Stimulated activated CD4-positive, alpha-beta T cell treated with anti-CD3 and anti-CD28 coated beads, Interleukin-2, amount 100 ng/mL, for 4 hours (primary cell): Measurements from ENCODE around the gene ANKS1A.
"Not testable (repeated sequence)": the region's sequence is repeated elsewhere in the genome, so short reads cannot be mapped to it uniquely, and the experiment has no call there.

Experiments used
- DNase-seq: peaks from one replicate; pipeline ENCODE4 v3.0.0-alpha.2; 2020; ENCODE audit warnings: low read depth

ANKS1A gene

DNA sequence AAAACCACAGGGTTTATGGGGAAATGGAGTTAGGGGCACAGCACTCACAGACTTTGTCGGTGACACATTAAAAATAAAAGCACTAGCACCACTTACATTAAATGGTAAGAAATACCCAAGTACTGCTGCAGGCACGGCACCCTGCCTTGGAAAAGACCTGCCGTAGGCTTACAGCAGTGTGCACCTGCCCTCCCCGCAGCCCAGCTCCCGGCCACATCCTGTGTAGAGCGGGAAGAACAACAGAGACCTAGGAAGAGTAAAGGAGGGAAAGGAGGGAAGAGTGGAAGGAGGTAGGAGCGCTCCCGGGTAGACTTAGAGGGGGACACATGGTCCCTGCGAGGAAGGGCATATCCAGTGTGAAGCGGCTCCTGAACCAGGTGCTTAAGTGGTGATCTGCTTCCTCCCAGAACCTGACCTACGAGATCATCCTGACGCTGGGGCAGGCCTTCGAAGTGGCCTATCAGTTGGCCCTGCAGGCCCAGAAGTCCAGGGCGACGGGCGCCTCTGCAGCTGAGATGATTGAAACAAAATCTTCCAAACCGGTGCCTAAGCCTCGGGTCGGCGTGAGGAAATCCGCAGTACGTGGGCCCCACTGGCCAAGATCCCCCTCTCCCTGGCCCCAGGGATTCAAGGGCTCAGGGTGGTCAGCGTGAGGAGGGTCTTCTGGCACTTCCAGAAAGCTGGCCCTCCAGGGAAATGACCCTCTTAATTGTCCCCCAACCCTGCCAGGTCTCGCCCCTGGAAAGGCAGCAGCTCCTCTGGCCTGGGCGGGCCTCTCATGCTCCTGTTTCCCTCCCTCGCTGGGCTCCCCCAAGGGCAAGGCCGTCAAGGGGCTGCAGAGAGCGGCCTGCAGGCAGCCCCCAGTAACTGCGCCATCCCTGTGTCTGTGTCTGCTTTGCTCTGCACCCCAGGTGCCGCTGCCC is 196.6 kb downstream of the ANKS1A start:
- DNase-seq, result no peak

DNA sequence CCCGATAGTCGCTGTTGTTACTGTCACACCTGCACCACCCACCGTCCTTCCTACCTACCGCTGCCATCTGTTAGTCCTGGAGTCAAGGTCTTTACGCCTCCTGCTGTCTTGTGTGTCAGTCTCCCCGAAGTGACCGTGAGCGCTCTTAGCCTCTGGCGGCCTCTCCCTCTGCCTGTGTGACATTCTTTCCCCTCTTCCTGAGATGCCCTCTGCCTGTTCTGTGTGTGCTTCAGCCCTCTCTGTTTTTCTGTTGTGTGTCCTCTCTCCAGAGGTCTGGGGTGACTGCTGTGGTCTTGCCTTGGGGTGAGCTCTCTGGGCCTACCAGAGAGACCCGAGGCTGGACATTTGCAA is 197.2 kb downstream of the ANKS1A start:
- DNase-seq, result no peak

GRCh38 chr6:35086636-35087360 is 197.7 kb downstream of the ANKS1A start:
- no peak for DNase-seq

GRCh38 chr6:35087361-35088280 is 198.6 kb downstream of the ANKS1A start:
- DNase-seq, result no peak

- DNase-seq, result no peak
These were observed 199.5 kb downstream of the ANKS1A start for GRCh38 chr6:35088281-35089215.

- no peak for DNase-seq
These were observed 200.3 kb downstream of the ANKS1A start for GRCh38 chr6:35089216-35089934.

GRCh38 chr6:35089935-35090505 is 201.0 kb downstream of the ANKS1A start:
- DNase-seq, result no peak

GRCh38 chr6:35090734-35091133 is 201.7 kb downstream of the ANKS1A start:
- no peak for DNase-seq

DNA sequence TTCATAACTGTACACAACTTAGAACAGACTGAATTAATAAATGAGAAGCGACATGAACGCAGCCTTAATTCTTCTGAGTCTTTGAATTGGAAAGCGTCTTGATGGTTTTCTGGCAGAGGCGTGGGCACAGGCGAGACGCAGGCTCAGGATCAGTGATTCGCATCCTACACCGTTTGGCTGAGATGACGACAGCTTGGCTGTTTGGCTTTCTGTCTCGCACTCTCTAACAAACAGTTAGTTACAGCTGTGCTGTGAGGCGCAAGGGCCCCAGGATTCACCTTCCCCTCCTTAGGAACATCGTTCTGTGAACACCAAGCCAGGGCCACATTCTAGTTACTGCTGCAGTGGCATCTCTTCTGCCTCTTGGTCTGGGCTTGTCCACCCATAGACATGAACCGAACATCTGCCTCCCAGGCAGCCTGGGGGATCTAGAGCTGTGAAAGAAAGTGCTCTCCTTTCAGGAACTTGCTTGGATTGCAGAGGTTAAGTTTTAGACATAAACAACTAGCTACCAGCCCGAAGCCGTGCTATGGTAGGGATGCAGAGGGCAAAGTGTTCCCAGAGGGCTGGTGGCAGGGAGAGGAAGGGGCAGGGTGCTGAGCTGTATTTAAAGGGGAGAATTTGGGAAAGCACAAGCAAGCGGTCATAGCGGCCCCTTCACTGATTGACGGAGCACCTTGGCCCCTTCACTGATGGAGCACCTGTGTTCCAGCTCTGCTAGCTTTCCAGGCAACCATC is 202.5 kb downstream of the ANKS1A start:
- DNase-seq, result no peak

- no peak for DNase-seq
These were observed 203.5 kb downstream of the ANKS1A start for GRCh38 chr6:35092362-35093117.

DNA sequence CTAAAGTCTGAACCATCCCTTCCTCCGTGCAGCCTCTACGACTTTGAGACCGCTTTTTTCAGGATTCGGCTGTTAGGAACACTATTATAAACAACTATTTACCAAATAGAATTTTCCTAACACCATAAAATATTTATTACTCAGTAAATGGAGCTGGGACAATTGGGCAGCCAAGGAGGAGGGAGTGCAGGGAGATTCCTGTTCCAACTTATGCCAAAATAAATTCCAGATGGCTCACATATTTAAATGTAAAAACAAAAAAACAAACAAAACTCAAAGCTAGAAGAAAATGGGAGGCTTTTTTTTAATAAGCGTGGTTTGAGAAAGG is 204.0 kb downstream of the ANKS1A start:
- no peak for DNase-seq

DNA sequence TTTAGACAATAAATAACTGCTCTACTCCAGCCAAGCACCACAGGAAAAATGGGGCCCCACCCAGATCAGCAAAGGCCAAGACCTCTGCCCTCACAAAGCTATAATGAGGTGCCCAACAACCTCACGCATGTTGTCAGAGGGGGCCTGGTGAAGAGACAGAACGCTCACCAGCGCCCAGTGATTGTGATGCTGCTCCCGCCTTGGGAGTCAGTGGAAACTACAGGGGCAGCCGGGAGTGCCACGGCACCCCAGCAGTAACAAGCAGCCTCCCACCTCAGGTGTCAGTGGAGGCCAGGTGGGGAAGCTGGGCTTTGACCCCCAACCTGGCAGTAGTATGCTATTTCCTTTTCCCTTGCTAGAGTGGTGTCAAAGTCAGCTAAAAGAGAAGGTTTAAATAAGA is 204.7 kb downstream of the ANKS1A start:
- DNase-seq, result no peak

- DNase-seq, result no peak
These were observed 205.1 kb downstream of the ANKS1A start for GRCh38 chr6:35094183-35094582.

DNA sequence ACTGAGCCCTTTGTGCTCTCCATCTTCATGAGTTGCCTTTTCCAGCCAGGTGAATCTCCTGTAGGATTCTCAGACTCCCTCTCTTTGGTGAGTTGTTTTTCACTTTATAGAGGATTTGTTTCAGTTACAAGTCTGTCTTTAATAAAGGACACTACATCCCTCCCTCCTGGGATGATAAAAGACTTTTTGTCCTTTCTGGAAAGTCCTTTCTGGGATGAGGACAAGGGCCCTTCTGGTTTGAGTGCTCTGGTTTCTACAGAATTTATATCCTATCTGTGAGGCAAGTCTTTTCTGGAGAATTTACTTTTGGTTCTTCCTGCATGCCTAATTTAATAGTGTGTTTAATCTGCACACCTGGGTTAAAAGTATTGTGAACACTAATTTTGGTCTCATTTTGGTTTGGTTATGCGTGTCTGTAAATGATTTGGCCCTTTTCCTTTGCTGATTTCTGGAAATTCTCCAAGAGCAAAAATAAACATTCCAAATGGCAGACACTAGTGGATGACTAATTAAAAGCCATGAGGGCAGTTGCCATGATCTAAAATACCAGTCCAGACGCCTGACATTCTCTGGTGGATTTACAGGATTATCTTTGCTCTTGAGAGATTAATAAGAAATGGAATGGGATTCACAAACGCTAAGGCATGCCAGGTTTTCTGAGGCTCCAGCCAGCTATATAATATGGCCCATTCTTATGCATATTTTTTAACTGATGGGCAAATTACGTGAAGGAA is 207.2 kb downstream of the ANKS1A start:
- DNase-seq, result no peak

DNA sequence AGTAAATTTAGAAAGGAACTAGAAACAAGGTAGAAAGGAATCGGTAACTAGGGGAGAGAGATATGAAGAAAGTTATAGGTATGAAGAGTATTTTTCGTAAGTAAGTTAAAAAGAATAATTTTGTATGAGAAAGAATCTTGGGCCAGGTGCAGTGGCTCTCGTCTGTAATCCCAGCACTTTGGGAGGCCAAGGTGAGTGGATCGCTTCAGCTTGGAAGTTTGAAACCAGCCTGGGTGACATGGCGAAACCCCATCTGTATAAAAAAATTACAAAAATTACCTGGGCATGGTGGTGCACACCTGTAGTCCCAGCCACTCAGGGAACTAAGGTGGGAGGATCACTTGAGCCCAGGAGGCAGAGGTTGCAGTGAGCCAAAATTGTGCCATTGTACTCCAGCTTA is 210.1 kb downstream of the ANKS1A start:
- no peak for DNase-seq

GRCh38 chr6:35105078-35105477 is 216.0 kb downstream of the ANKS1A start:
- no peak for DNase-seq

DNA sequence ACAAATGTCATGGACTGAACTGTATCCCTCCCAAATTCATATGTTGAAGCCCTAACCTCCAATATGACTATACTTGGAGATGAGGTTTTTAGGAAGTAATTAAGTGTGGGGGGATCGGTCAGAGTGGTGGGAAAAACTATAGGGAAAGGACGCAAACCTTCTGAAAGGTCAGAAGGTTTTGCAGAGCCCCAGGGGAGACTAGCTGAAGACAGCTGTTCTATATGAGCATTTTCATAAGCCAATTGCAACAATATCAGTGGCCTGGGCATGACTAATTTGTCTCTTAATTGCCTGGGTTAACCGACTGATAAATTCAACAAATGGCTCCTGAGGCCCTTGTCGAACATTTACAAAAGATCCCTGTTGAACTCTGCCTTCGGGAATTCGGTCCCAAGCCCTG is 217.0 kb downstream of the ANKS1A start:
- not testable (repeated sequence) for DNase-seq

DNA sequence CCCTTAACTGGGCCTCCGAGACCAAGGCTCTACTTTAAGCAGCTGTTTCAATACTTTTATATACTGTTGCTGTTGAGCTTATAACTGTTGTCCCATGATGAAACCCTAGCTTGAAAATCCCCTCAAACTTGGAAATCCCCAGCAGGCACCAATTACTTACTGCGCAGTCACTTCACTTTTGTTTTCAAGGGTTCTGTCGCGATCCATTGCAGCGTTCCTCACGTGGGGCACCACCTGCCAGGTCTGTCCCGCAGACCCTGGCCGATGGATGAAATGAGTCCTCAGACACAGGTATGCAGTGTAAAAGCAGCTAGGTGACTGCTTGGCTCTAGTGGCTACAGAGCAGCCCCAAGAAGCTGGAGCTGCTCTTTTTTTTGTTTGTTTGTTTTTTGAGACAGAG is 218.2 kb downstream of the ANKS1A start:
- not testable (repeated sequence) for DNase-seq
